Measurements from ENCODE around the gene ATOSA. TPM values are rescaled to one million over a fixed set of nuclear protein-coding genes. Genes with fewer than 3 reads are reported as not detected.

ATOSA gene
- total and polyA plus RNA-seq, 2 donors (not counting 1 experiment from before 2014, with no cell fraction given) = 14.1 to 26.9 TPM

GRCh38 chr15:52710050-52710707 is 31.0 kb upstream of the ATOSA start:
- Histone ChIP-seq H3K4me2 (ENCODE audit: extremely low read depth, insufficient read depth, low read length) (no peak overlapping the region), H3K79me2 (ENCODE audit: control insufficient read depth, insufficient read depth, low read length) (no peaks in the 10 kb centered on the region), H3K27ac (ENCODE audit: insufficient read depth, low read length) (no peak overlapping the region), H3K4me1 (ENCODE audit: control insufficient read depth, extremely low read depth, insufficient read depth, low read length) (no peaks in the 10 kb centered on the region), H3K4me3 (replicated peaks in 1 of 4; ENCODE audit: control extremely low read depth in 1 of 4, insufficient read depth in 1 of 4, low read depth in 3 of 4, low read length in 4 of 4) (no peak overlapping the region), H3K36me3 (ENCODE audit: control insufficient read depth, insufficient read depth, low read length) (no peaks in the 10 kb centered on the region), H3K9ac (ENCODE audit: insufficient read depth, low read length) (no peak overlapping the region), H3K27me3 (ENCODE audit: control insufficient read depth, insufficient read depth, low read length) (peaks cover 3% of the 10 kb centered on the region), H3K9me3 (ENCODE audit: control insufficient read depth, insufficient read depth, low read depth, low read length) (no peaks in the 10 kb centered on the region), H2AFZ (ENCODE audit: low read length) (no peak overlapping the region), H4K20me1 (ENCODE audit: control insufficient read depth, extremely low read depth, insufficient read depth, low read length) (no peaks in the 10 kb centered on the region)
- no peak for TF ChIP-seq EZH2 (IDR thresholded peaks at IDR 0.05; ENCODE audit: low read length, missing control alignments)
- TF ChIP-seq, protein P1, sequence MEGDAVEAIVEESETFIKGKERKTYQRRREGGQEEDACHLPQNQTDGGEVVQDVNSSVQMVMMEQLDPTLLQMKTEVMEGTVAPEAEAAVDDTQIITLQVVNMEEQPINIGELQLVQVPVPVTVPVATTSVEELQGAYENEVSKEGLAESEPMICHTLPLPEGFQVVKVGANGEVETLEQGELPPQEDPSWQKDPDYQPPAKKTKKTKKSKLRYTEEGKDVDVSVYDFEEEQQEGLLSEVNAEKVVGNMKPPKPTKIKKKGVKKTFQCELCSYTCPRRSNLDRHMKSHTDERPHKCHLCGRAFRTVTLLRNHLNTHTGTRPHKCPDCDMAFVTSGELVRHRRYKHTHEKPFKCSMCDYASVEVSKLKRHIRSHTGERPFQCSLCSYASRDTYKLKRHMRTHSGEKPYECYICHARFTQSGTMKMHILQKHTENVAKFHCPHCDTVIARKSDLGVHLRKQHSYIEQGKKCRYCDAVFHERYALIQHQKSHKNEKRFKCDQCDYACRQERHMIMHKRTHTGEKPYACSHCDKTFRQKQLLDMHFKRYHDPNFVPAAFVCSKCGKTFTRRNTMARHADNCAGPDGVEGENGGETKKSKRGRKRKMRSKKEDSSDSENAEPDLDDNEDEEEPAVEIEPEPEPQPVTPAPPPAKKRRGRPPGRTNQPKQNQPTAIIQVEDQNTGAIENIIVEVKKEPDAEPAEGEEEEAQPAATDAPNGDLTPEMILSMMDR (conservative IDR thresholded peaks at IDR 0.05 in 1 of 2, IDR thresholded peaks at IDR 0.05 in 1 of 2; ENCODE audit: low read depth in 1 of 2, low read length in 2 of 2) = no peak
- no peak for DNase-seq (ENCODE audit: low read depth in 2 of 2)

DNA sequence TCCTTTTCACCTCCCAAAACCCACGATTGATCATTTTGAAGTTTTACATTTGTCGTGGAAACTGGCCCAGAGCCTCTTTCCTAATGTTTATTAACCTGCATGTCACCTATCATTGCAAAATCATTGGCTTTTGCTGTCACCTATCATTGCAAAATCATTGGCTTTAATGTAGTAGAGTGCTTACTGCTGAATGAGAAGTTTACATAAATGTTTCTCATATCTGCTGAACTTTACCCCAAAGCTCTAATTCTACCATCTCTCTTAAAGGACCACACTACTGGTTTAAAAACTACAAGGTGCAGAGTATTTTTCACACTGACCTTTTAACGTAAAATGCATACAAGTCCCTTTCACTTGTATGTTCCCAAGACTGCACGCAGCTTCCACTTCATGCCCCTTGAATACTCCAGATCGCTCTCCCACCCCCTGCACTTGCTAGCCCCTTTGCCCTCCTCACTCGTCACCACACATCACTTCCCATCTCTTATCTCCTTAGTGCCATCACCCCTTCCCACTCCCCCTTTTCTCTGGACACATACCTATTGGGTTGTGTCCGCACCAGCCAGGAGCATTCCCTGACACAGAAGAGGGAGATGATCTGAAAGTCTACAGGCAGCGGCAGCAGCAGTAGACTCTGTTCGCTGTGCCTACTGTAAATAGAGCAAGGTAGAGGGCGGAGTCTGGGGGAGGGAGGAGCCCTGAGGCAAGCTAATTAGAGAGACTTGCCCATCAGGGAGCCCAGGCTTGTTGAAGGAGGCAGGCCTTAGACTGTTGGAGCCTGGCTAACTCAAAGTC is 30.2 kb upstream of the ATOSA start:
- H4K20me1 ChIP-seq (ENCODE audit: control insufficient read depth, extremely low read depth, insufficient read depth, low read length) = no peaks in the 10 kb centered on the region
- H3K9me3 ChIP-seq (ENCODE audit: control insufficient read depth, insufficient read depth, low read depth, low read length) = no peaks in the 10 kb centered on the region
- H3K4me3 ChIP-seq (replicated peaks in 1 of 4; ENCODE audit: control extremely low read depth in 1 of 4, insufficient read depth in 1 of 4, low read depth in 3 of 4, low read length in 4 of 4) = peak overlapping the region in 1 of 4 experiments; percentile 29
- H3K27ac ChIP-seq (ENCODE audit: insufficient read depth, low read length) = no peak overlapping the region
- no peak overlapping the region for H2AFZ ChIP-seq (ENCODE audit: low read length)
- H3K27me3 ChIP-seq (ENCODE audit: control insufficient read depth, insufficient read depth, low read length) = peaks cover 3% of the 10 kb centered on the region
- no peaks in the 10 kb centered on the region for H3K79me2 ChIP-seq (ENCODE audit: control insufficient read depth, insufficient read depth, low read length)
- no peak overlapping the region for H3K4me2 ChIP-seq (ENCODE audit: extremely low read depth, insufficient read depth, low read length)
- no peak for TF ChIP-seq EZH2 (IDR thresholded peaks at IDR 0.05; ENCODE audit: low read length, missing control alignments)
- TF ChIP-seq, protein P1 (conservative IDR thresholded peaks at IDR 0.05 in 1 of 2, IDR thresholded peaks at IDR 0.05 in 1 of 2; ENCODE audit: low read depth in 1 of 2, low read length in 2 of 2) = no peak
- DNase-seq (ENCODE audit: low read depth in 2 of 2) = no peak
- no peak overlapping the region for H3K9ac ChIP-seq (ENCODE audit: insufficient read depth, low read length)
- H3K36me3 ChIP-seq (ENCODE audit: control insufficient read depth, insufficient read depth, low read length) = no peaks in the 10 kb centered on the region
- H3K4me1 ChIP-seq (ENCODE audit: control insufficient read depth, extremely low read depth, insufficient read depth, low read length) = no peaks in the 10 kb centered on the region

GRCh38 chr15:52706091-52706490 is 26.9 kb upstream of the ATOSA start:
- Histone ChIP-seq H2AFZ (ENCODE audit: low read length) (no peak overlapping the region), H3K9me3 (ENCODE audit: control insufficient read depth, insufficient read depth, low read depth, low read length) (no peaks in the 10 kb centered on the region), H3K27me3 (ENCODE audit: control insufficient read depth, insufficient read depth, low read length) (peaks cover 4% of the 10 kb centered on the region), H3K27ac (ENCODE audit: insufficient read depth, low read length) (no peak overlapping the region), H3K36me3 (ENCODE audit: control insufficient read depth, insufficient read depth, low read length) (no peaks in the 10 kb centered on the region), H4K20me1 (ENCODE audit: control insufficient read depth, extremely low read depth, insufficient read depth, low read length) (no peaks in the 10 kb centered on the region), H3K4me3 (replicated peaks in 1 of 4; ENCODE audit: control extremely low read depth in 1 of 4, insufficient read depth in 1 of 4, low read depth in 3 of 4, low read length in 4 of 4) (no peak overlapping the region), H3K79me2 (ENCODE audit: control insufficient read depth, insufficient read depth, low read length) (no peaks in the 10 kb centered on the region), H3K9ac (ENCODE audit: insufficient read depth, low read length) (no peak overlapping the region), H3K4me1 (ENCODE audit: control insufficient read depth, extremely low read depth, insufficient read depth, low read length) (no peaks in the 10 kb centered on the region), H3K4me2 (ENCODE audit: extremely low read depth, insufficient read depth, low read length) (no peak overlapping the region)
- DNase-seq (ENCODE audit: low read depth in 2 of 2) = peak in 1 of 2 donors; percentile 31
- TF ChIP-seq, protein P1 (conservative IDR thresholded peaks at IDR 0.05 in 1 of 2, IDR thresholded peaks at IDR 0.05 in 1 of 2; ENCODE audit: low read depth in 1 of 2, low read length in 2 of 2) = no peak
- TF ChIP-seq EZH2 (IDR thresholded peaks at IDR 0.05; ENCODE audit: low read length, missing control alignments) = no peak
